Mesendoderm (in vitro differentiated cells): Measurements from ENCODE around the gene NDRG2.
"Not testable (repeated sequence)": the region's sequence is repeated elsewhere in the genome, so short reads cannot be mapped to it uniquely, and the experiment has no call there.

Source experiments
- DNase-seq: peaks from one replicate; pipeline ENCODE4 v3.0.0; 2013
- H2AK5ac ChIP-seq: 2 replicates; pipeline ENCODE4 v1.6.1; 2013; ENCODE audit warnings: low read length, inconsistent platforms
- H2BK120ac ChIP-seq: 2 replicates; pipeline ENCODE4 v1.6.1; 2013; ENCODE audit warnings: low read depth, mild to moderate bottlenecking, low read length, moderate library complexity, mixed read lengths
- H2BK15ac ChIP-seq: replicated peaks from 2 replicates; pipeline ENCODE4 v1.6.1; 2013; ENCODE audit warnings: low read depth, mild to moderate bottlenecking, moderate library complexity
- H2BK5ac ChIP-seq: 2 replicates; pipeline ENCODE4 v1.6.1; 2013; ENCODE audit warnings: low read length, inconsistent platforms
- H3K18ac ChIP-seq: 2 replicates; pipeline ENCODE4 v1.6.1; 2013; ENCODE audit warnings: mild to moderate bottlenecking, low read length, mixed read lengths
- H3K23ac ChIP-seq: one replicate; pipeline ENCODE4 v1.6.1; 2013; ENCODE audit warnings: low read length
- H3K27ac ChIP-seq: 2 replicates; pipeline ENCODE4 v1.5.1; 2013; ENCODE audit warnings: low read depth, mild to moderate bottlenecking, inconsistent platforms, low read length, moderate library complexity
- H3K27me3 ChIP-seq: 2 replicates; pipeline ENCODE4 v1.6.1; 2013; ENCODE audit warnings: low read length, control low read depth, mild to moderate bottlenecking, inconsistent platforms; ENCODE audit not compliant: insufficient read depth, poor library complexity
- H3K36me3 ChIP-seq: 2 replicates; pipeline ENCODE4 v1.6.1; 2013; ENCODE audit warnings: low read length, inconsistent platforms; ENCODE audit not compliant: control insufficient read depth, insufficient read depth
- H3K4ac ChIP-seq: one replicate; pipeline ENCODE4 v1.6.1; 2013; ENCODE audit warnings: low read depth, mild to moderate bottlenecking, low read length, moderate library complexity
- H3K4me1 ChIP-seq: 2 replicates; pipeline ENCODE4 v1.6.1; 2013; ENCODE audit warnings: low read depth, low read length, inconsistent platforms; ENCODE audit not compliant: control insufficient read depth
- H3K4me2 ChIP-seq: 2 replicates; pipeline ENCODE4 v1.6.1; 2013; ENCODE audit warnings: low read length
- H3K4me3 ChIP-seq: 2 replicates; pipeline ENCODE4 v1.5.1; 2013; ENCODE audit warnings: mild to moderate bottlenecking, low read length
- H3K56ac ChIP-seq: one replicate; pipeline ENCODE4 v1.6.1; 2013; ENCODE audit warnings: low read length
- H3K79me1 ChIP-seq: 2 replicates; pipeline ENCODE4 v1.6.1; 2013; ENCODE audit warnings: low read length, inconsistent platforms
- H3K79me2 ChIP-seq: 2 replicates; pipeline ENCODE4 v1.6.1; 2013; ENCODE audit warnings: mild to moderate bottlenecking, low read length; ENCODE audit not compliant: control insufficient read depth, insufficient read depth
- H3K9ac ChIP-seq: 2 replicates; pipeline ENCODE4 v1.6.1; 2013; ENCODE audit warnings: low read length, inconsistent platforms
- H4K5ac ChIP-seq: one replicate; pipeline ENCODE4 v1.6.1; 2013; ENCODE audit warnings: low read length
- H4K8ac ChIP-seq: one replicate; pipeline ENCODE4 v1.6.1; 2013; ENCODE audit warnings: low read depth, mild to moderate bottlenecking, control low read depth, low read length, moderate library complexity
- WGBS: extraction: QIAGEN DNeasy Blood & Tissue Kit; methylation state at CpG from one replicate; pipeline ENCODE4 v1.1.7; 2013; ENCODE audit warnings: low lambda C conversion rate, missing lambda C conversion rate; ENCODE audit not compliant: insufficient coverage; ENCODE audit errors: extremely low coverage; 5-methylcytosine and 5-hydroxymethylcytosine counted together

Gene NDRG2

DNA sequence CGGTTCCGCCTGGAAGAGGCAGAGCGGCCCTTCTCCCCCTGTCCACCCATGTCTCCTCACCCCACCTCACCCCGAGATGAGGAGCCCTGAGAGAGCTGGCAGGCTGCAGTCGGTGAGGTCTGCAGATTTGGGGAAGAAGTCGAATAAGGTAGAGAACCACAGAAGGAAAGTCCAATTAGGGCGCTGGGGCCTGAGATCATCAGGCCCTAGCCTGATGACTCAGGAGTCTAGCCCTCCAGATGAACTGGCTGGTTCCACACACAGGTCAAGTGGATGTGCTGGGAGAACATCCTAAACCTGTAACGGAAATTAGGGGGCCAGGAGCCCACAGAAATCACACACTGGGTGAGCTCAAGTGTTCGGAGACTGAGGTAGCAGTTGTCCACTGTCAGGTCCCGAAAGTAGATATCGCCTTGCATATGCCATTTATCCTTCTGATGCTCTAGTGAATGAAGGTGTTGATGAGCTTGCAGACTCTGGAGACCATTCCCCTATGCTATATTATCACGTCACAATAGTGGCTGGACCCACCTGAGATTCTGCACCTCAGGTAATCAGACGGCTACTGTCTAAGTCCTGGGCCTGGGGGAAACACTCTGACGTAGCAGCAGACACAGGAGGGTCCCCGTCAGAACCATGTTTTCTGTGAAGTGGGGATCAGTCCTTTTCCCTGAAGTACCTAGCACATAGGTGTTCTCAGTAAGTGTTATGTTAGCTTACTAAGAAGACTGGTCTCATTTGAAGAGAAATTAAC, 36.0 kb downstream of the NDRG2 start:
- no peaks in the 10 kb centered on the region for H3K27me3 ChIP-seq
- peak overlapping the region; percentile 1 for H2BK5ac ChIP-seq
- no peak overlapping the region for H3K4me2 ChIP-seq
- H3K23ac ChIP-seq: no peak overlapping the region
- peaks cover 10% of the 10 kb centered on the region for H3K79me2 ChIP-seq
- no peak overlapping the region for H3K18ac ChIP-seq
- no peak overlapping the region for H4K8ac ChIP-seq
- peaks cover 5% of the 10 kb centered on the region for H3K4me1 ChIP-seq
- no peak overlapping the region for H2BK120ac ChIP-seq
- no peaks in the 10 kb centered on the region for H3K36me3 ChIP-seq
- no CpG with 5 or more reads among the region's 15 CpGs for WGBS
- H2BK15ac ChIP-seq: no peak overlapping the region
- H3K27ac ChIP-seq: no peak overlapping the region
- H4K5ac ChIP-seq: no peak overlapping the region
- peak overlapping the region; percentile 65 for H3K56ac ChIP-seq
- DNase-seq: no peak
- H3K4me3 ChIP-seq: no peak overlapping the region
- H2AK5ac ChIP-seq: peak overlapping the region; percentile 66
- H3K4ac ChIP-seq: no peak overlapping the region
- H3K9ac ChIP-seq: peak overlapping the region; percentile 30
- H3K79me1 ChIP-seq: peaks cover 7% of the 10 kb centered on the region

DNA sequence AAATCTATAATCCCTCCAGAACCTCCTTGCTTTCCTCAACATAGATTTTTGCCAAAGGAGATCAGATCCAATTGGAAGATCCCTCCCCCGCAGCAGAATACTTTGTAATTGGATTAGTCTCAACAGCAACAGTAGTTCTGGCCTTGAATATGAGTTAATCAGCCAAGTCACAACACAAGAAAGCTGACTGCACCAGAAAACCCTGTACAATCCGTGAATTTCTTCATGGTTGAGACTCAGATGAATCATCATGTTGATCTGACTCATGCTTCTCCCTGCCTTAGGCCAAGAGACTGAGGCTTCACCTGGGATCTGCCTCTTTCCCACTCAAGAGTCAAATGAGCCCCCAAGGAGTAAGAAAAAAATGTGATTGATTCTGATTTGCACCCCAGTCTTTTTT, 38.0 kb downstream of the NDRG2 start:
- no peak overlapping the region for H3K27ac ChIP-seq
- no peak overlapping the region for H3K9ac ChIP-seq
- H3K4me2 ChIP-seq: no peak overlapping the region
- no peak overlapping the region for H3K4me3 ChIP-seq
- H4K5ac ChIP-seq: no peak overlapping the region
- no peak overlapping the region for H3K4ac ChIP-seq
- H3K79me2 ChIP-seq: peaks cover 8% of the 10 kb centered on the region
- H3K79me1 ChIP-seq: peaks cover 3% of the 10 kb centered on the region
- H3K56ac ChIP-seq: no peak overlapping the region
- H3K18ac ChIP-seq: no peak overlapping the region
- H3K36me3 ChIP-seq: no peaks in the 10 kb centered on the region
- no peak overlapping the region for H3K23ac ChIP-seq
- no CpG with 5 or more reads among the region's 2 CpGs for WGBS
- H2BK5ac ChIP-seq: no peak overlapping the region
- H2BK15ac ChIP-seq: no peak overlapping the region
- H2AK5ac ChIP-seq: no peak overlapping the region
- peaks cover 5% of the 10 kb centered on the region for H3K4me1 ChIP-seq
- no peak overlapping the region for H4K8ac ChIP-seq
- no peaks in the 10 kb centered on the region for H3K27me3 ChIP-seq
- H2BK120ac ChIP-seq: no peak overlapping the region
- no peak for DNase-seq

DNA sequence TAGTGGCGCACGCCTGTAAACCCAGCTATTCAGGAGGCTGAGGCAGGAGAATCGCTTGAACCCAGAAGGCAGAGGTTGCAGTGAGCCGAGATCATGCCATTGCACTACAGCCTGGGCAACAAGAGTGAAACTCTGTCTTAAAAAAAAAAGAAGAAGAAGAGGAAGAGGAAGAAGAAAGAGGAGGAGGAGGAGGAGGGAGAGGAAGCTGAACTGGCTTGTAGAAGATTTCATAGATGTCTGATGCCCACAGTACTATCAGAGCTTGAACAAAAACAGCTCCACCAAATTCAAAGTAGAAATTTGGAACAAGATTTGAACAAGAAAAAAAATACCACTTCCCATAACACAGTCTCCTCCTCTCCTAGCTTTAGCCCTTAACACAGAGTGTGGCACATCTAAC, 39.2 kb downstream of the NDRG2 start:
- H3K4me2 ChIP-seq, H2BK5ac ChIP-seq, H3K4me3 ChIP-seq, H3K79me1 ChIP-seq, H3K9ac ChIP-seq, H3K4me1 ChIP-seq, H3K23ac ChIP-seq, H3K36me3 ChIP-seq, DNase-seq, H3K18ac ChIP-seq, H3K4ac ChIP-seq, H4K8ac ChIP-seq, H3K79me2 ChIP-seq, H3K27ac ChIP-seq, H2AK5ac ChIP-seq, H3K27me3 ChIP-seq, H3K56ac ChIP-seq, H2BK15ac ChIP-seq, H2BK120ac ChIP-seq, H4K5ac ChIP-seq: not testable (repeated sequence)
- WGBS: no CpG with 5 or more reads among the region's 4 CpGs

DNA sequence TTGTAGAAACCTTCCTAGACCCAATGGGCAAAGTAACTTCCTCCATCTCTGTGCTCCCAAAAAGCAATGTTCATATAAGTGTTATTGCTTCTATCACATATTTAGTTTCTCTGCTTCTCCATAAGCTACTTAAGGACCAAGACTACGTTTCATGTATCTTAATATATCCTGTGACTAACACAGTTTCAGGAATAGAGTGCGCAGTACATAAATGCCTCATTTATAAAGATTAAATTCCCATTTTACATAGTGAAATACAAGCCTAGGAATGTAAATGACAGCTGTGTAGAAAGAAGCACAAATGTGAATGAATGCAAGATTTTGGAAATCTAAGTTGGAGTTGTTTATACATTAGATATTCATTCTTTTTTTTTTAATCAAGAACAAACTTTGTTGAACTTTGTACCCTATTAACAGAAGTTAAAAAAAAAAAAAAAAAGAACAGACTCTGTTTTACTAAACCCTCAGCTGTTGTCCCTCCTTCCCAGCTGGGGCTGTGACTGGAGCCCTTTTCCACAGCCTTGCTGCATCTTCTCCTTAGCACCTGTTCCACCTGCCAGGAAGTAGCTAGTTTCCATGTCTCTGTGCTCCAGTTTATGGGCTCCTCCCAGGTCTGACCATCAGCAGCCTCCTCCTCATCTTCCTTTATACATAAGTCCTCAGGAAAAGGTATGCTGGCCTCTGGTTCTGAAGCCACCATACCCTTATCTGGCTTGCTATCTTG, 42.1 kb downstream of the NDRG2 start:
- Histone ChIP-seq H3K4me2 (no peak overlapping the region), H2BK5ac (no peak overlapping the region), H3K56ac (no peak overlapping the region), H3K9ac (no peak overlapping the region), H3K36me3 (no peaks in the 10 kb centered on the region), H3K4ac (no peak overlapping the region), H3K27ac (no peak overlapping the region), H3K23ac (no peak overlapping the region), H4K8ac (no peak overlapping the region), H3K27me3 (no peaks in the 10 kb centered on the region), H2BK120ac (no peak overlapping the region), H3K79me2 (no peaks in the 10 kb centered on the region), H3K18ac (no peak overlapping the region), H4K5ac (no peak overlapping the region), H3K79me1 (no peaks in the 10 kb centered on the region), H2BK15ac (no peak overlapping the region), H3K4me1 (no peaks in the 10 kb centered on the region), H3K4me3 (no peak overlapping the region), H2AK5ac (no peak overlapping the region)
- DNase-seq: no peak
- no CpG with 5 or more reads among the region's 2 CpGs for WGBS

DNA sequence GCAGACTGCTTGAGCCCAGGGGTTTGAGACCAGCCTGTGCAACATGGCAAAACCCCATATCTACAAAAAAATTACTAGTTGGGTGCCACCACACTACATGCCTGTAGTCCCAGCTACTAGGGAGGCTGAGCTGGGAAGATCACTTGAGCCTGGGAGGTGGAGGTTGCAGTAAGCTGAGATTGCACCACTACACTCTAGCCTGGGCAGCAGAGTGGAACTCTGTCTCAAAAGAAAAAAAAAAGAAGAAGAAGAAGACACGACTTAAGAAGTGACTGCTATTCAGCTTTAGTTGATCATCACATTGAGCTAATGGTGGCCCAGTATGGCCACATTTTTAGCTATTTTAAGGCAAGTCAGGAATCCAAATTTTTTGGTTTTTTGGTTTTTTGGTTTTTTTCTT, 44.0 kb downstream of the NDRG2 start:
- H3K4me1 ChIP-seq: no peaks in the 10 kb centered on the region
- H3K23ac ChIP-seq: no peak overlapping the region
- H2BK5ac ChIP-seq: no peak overlapping the region
- no peak overlapping the region for H3K27ac ChIP-seq
- no peak overlapping the region for H4K8ac ChIP-seq
- H3K36me3 ChIP-seq: no peaks in the 10 kb centered on the region
- no peak overlapping the region for H2BK15ac ChIP-seq
- no peak overlapping the region for H3K56ac ChIP-seq
- no peak overlapping the region for H4K5ac ChIP-seq
- no peak overlapping the region for H3K9ac ChIP-seq
- no CpG with 5 or more reads among the region's 1 CpG for WGBS
- H3K4ac ChIP-seq: no peak overlapping the region
- H3K4me3 ChIP-seq: no peak overlapping the region
- DNase-seq: no peak
- no peaks in the 10 kb centered on the region for H3K27me3 ChIP-seq
- no peak overlapping the region for H2BK120ac ChIP-seq
- no peaks in the 10 kb centered on the region for H3K79me1 ChIP-seq
- no peaks in the 10 kb centered on the region for H3K79me2 ChIP-seq
- no peak overlapping the region for H3K18ac ChIP-seq
- no peak overlapping the region for H2AK5ac ChIP-seq
- H3K4me2 ChIP-seq: no peak overlapping the region
